GM12878 (cell line): Measurements from ENCODE around the gene SPRY1. TPM values are rescaled to one million over a fixed set of nuclear protein-coding genes. Genes with fewer than 3 reads are reported as not detected.

Experiments used
- ATAC-seq: fragments of 200-7000 bp; cut with Tn5 transposase; 3 replicates; pipeline ENCODE4 v1.9.1; 2020; ENCODE audit warnings: mild to moderate bottlenecking, moderate library complexity
- BruUV-seq: library from RNA; stranded (reverse); fragments of 400-500 nt; replicated peaks from 2 replicates; lab custom pipeline; 2021; lab: Mats Ljungman, UMichigan
- CTCF ChIA-PET: fragments of 300-600 bp; sonication (Branson Sonifier 250); formaldehyde crosslinking; extraction: SDS; loops from one replicate; lab custom pipeline; 2021; ENCODE audit warnings: inconsistent platforms; lab: Yijun Ruan, JAX
- POLR2A ChIA-PET: fragments of 350-600 bp; formaldehyde crosslinking; extraction: SDS; loops from one replicate; lab custom pipeline; 2021; ENCODE audit warnings: inconsistent platforms; lab: Charles Lee
- RAD21 ChIA-PET: fragments of 300-600 bp; sonication (Branson Sonifier 250); formaldehyde crosslinking; loops from one replicate; lab custom pipeline; 2023; ENCODE audit warnings: antibody characterized with exemption; ENCODE audit not compliant: unreplicated experiment; lab: Charles Lee
- SMC1A ChIA-PET: fragments of 300-600 bp; sonication (Branson Sonifier 250); formaldehyde crosslinking; loops from one replicate; lab custom pipeline; 2023; ENCODE audit not compliant: unreplicated experiment, uncharacterized antibody; lab: Charles Lee
- DNase-seq: peaks from one replicate; pipeline ENCODE4 v3.0.0-alpha.2; 2011; ENCODE audit warnings: low read depth, low spot score
- FAIRE-seq: peaks from 3 replicates; lab custom pipeline; 2011; peaks lifted over from hg19 to GRCh38; lab: Jason Lieb, UNC
- H2AFZ ChIP-seq: 2 replicates; pipeline ENCODE4 v1.6.0; 2011; ENCODE audit warnings: low read depth, low read length, control low read depth; ENCODE audit not compliant: control insufficient read depth
- H3K27ac ChIP-seq: 2 replicates; pipeline ENCODE4 v1.5.1; 2011; ENCODE audit warnings: control low read depth; ENCODE audit not compliant: control insufficient read depth, insufficient read depth
- H3K27me3 ChIP-seq, 2 experiments: replicated peaks in 1 of 2; 2 replicates each; pipeline versions ENCODE4 v1.6.0 to v1.6.1; 2011; ENCODE audit warnings: low read length in 1 of 2; ENCODE audit not compliant: control insufficient read depth in 2 of 2, insufficient read depth in 2 of 2
- H3K36me3 ChIP-seq, 2 experiments: 2 replicates each; pipeline ENCODE4 v1.5.1; 2011; ENCODE audit warnings: low read length in 1 of 2; ENCODE audit not compliant: control insufficient read depth in 2 of 2, insufficient read depth in 2 of 2
- H3K4me1 ChIP-seq: 2 replicates; pipeline ENCODE4 v1.6.1; 2011; ENCODE audit warnings: mild to moderate bottlenecking, low read length, moderate library complexity, mixed read lengths; ENCODE audit not compliant: control insufficient read depth, insufficient read depth
- H3K4me2 ChIP-seq: 2 replicates; pipeline ENCODE4 v1.6.0; 2011; ENCODE audit warnings: control low read depth; ENCODE audit not compliant: control insufficient read depth, insufficient read depth
- H3K4me3 ChIP-seq: fragments of 200-600 bp; sonication (generic); 2 replicates; pipeline ENCODE4 v1.5.1; 2016
- H3K79me2 ChIP-seq: 2 replicates; pipeline ENCODE4 v1.6.0; 2011; ENCODE audit warnings: low read length; ENCODE audit not compliant: control insufficient read depth, insufficient read depth
- H3K9ac ChIP-seq: 2 replicates; pipeline ENCODE4 v1.8.0; 2011; ENCODE audit warnings: low read length, control low read depth, mixed read lengths; ENCODE audit not compliant: control insufficient read depth, insufficient read depth
- H3K9me3 ChIP-seq: replicated peaks from 3 replicates; pipeline ENCODE4 v1.5.1; 2011; ENCODE audit warnings: mild to moderate bottlenecking, low read length; ENCODE audit not compliant: control insufficient read depth, insufficient read depth
- H4K20me1 ChIP-seq: 2 replicates; pipeline ENCODE4 v1.6.0; 2011; ENCODE audit not compliant: control insufficient read depth, insufficient read depth
- ASH2L ChIP-seq: fragments of 300-600, 200-600 bp; sonication (generic); IDR thresholded peaks from 2 replicates; pipeline ENCODE4 v1.6.1; 2017; ENCODE audit warnings: low read depth, mild to moderate bottlenecking, borderline replicate concordance
- E2F4 ChIP-seq: IDR thresholded peaks from 2 replicates; pipeline ENCODE4 v1.6.1; 2012; ENCODE audit warnings: low read depth, low read length, improper control_type of control experiment
- STAT1 ChIP-seq: fragments of 450-650 bp; conservative IDR thresholded peaks from 2 replicates; pipeline ENCODE4 v1.6.1; 2014; ENCODE audit warnings: antibody characterized with exemption, mild to moderate bottlenecking
- USF2 ChIP-seq: IDR thresholded peaks from 2 replicates; pipeline ENCODE4 v1.6.1; 2011; ENCODE audit warnings: low read depth, low read length, improper control_type of control experiment, borderline replicate concordance
- ZBTB4 ChIP-seq: fragments of 450-650 bp; formaldehyde crosslinking; IDR thresholded peaks from 2 replicates; pipeline ENCODE4 v1.4.0; 2022; ENCODE audit warnings: mild to moderate bottlenecking, moderate library complexity
- whole genome bisulfite sequencing: methylation state at CpG from one replicate; pipeline ENCODE4 v1.1.6; 2016; ENCODE audit warnings: low lambda C conversion rate; ENCODE audit not compliant: insufficient replicate concordance, insufficient coverage; ENCODE audit errors: missing lambda C conversion rate; 5-methylcytosine and 5-hydroxymethylcytosine counted together
- in situ Hi-C: fragments of 300-500 bp; cut with MboI; formaldehyde crosslinking; loops from 9 replicates; pipeline ENCODE4 v1.14.3; 2018; ENCODE audit warnings: mixed read lengths
- intact Hi-C: fragments of 100-400 bp; cut with micrococcal nuclease; formaldehyde crosslinking; loops from one replicate; pipeline ENCODE4 v1.14.2; 2022; ENCODE audit not compliant: unreplicated experiment
- polyA plus RNA-seq, 11 experiments: library from polyadenylated mRNA; depleted of rRNA in 4 of 11; unstranded in 6 of 11; stranded (reverse) in 5 of 11; fragments of >200 nt; fragmentation: Nextera tagmentation in 4 of 11; fragmentation: Illumina TruSeq in 1 of 11; extraction: Ambion mirVana in 4 of 11; extraction: Trizol in 1 of 11; gene quantifications; 1 replicate in 1 of 11; 2 replicates in 10 of 11; pipeline versions ENCODE4 v1.2.1 to v1.2.3, GENCODE V29; 2011 to 2016; ENCODE audit warnings: inconsistent platforms in 2 of 11, missing spikeins in 2 of 11, low read depth in 1 of 11
- total RNA-seq, 4 experiments: library from RNA; depleted of rRNA in 3 of 4; stranded (reverse); fragments of >200 nt in 3 of 4; fragmentation: Illumina TruSeq in 1 of 4; extraction: Trizol in 1 of 4; gene quantifications; 2 replicates each; pipeline versions ENCODE4 v1.2.1 to v1.2.3, GENCODE V29; 2013 to 2021

SPRY1 gene
- total and polyA plus RNA-seq, 10 of the 15 experiments (the other 5 are each of a cell fraction or from before 2014, with no cell fraction given), result 0.05 to 5.7 (median 0.23) TPM; not detected in 2

GRCh38 chr4:123430501-123430900 lies 33.9 kb downstream of the SPRY1 start:
- 48% methylated on average over 2 of the region's 2 CpGs for WGBS

More at GRCh38 chr4:123430501-123430900, 33.9 kb downstream of the SPRY1 start:
- no peak overlapping the region for H3K27ac ChIP-seq
- SMC1A ChIA-PET, result interaction anchor here (1.1 kb wide), 1 partner anchor 10 kb away, joined by 4 read pairs; no protein-coding TSS in a partner anchor
- CTCF ChIA-PET, result no interaction called here
- H3K79me2 ChIP-seq, result no peaks in the 10 kb centered on the region
- no peak overlapping the region for H2AFZ ChIP-seq
- no peaks in the 10 kb centered on the region for H3K27me3 ChIP-seq
- H4K20me1 ChIP-seq, result no peaks in the 10 kb centered on the region
- no peaks in the 10 kb centered on the region for H3K4me1 ChIP-seq
- H3K36me3 ChIP-seq, result no peaks in the 10 kb centered on the region
- BruUV-seq, result no TSS peak
- H3K4me2 ChIP-seq, result no peak overlapping the region
- RAD21 ChIA-PET, result interaction anchor here (0.6 kb wide), 1 partner anchor 20 kb away, joined by 4 read pairs; no protein-coding TSS in a partner anchor
- FAIRE-seq (no peak), DNase-seq (no peak), ATAC-seq (no peak)
- TF ChIP-seq E2F4, result no peak
- TF ChIP-seq USF2, result no peak
- TF ChIP-seq ASH2L, result no peak
- TF ChIP-seq STAT1, result no peak
- no peak for TF ChIP-seq ZBTB4 (CRISPR knock-in tag)
- H3K4me3 ChIP-seq, result no peak overlapping the region
- intact Hi-C loops, result no loop called here
- in situ Hi-C loops, result no loop called here
- H3K9ac ChIP-seq, result no peak overlapping the region
- H3K9me3 ChIP-seq, result no peaks in the 10 kb centered on the region; the same call in 2 of the 3 replicates
- POLR2A ChIA-PET, result no interaction called here
